ENCODE measurements around the gene ZNF780B.

ZNF780B gene

GRCh38 chr19:39983695-39984300 lies 72.2 kb downstream of the ZNF780B start:
- H3K9ac ChIP-seq (ENCODE audit: low read length), result no peak overlapping the region
- H3K4me1 ChIP-seq (ENCODE audit: low read length), result no peaks in the 10 kb centered on the region
- no peaks in the 10 kb centered on the region for H3K9me3 ChIP-seq (replicated peaks; ENCODE audit: insufficient read depth, low read length)
- no peak for DNase-seq
- peaks cover 19% of the 10 kb centered on the region; the same call in 1 of the 2 replicates for H3K79me2 ChIP-seq (ENCODE audit: low read length)
- no peak overlapping the region for H2AFZ ChIP-seq (ENCODE audit: low read length)
- no peak overlapping the region for H3K4me2 ChIP-seq (ENCODE audit: low read depth, low read length)
- no peak overlapping the region for H3K4me3 ChIP-seq (ENCODE audit: low read length)
- H3F3A ChIP-seq (ENCODE audit: insufficient read depth, low read length), result peaks cover 4% of the 10 kb centered on the region; the same call in 1 of the 2 replicates
- H4K20me1 ChIP-seq (ENCODE audit: insufficient read depth, low read length), result no peaks in the 10 kb centered on the region
- H3K9me2 ChIP-seq (replicated peaks; ENCODE audit: insufficient read depth, low read length), result no peaks in the 10 kb centered on the region
- H3K36me3 ChIP-seq (replicated peaks; ENCODE audit: insufficient read depth, low read length), result peaks cover 15% of the 10 kb centered on the region
- no peaks in the 10 kb centered on the region for H3K27me3 ChIP-seq (replicated peaks; ENCODE audit: insufficient read depth, low read length)
- TF ChIP-seq EZH2phosphoT487 (IDR thresholded peaks at IDR 0.05; ENCODE audit: low read length) (no peak), EZH2 (optimal IDR thresholded peaks at IDR 0.05; ENCODE audit: low read depth, low read length) (no peak), CTCF (IDR thresholded peaks at IDR 0.05; ENCODE audit: low read length) (no peak)
- H3K27ac ChIP-seq (ENCODE audit: low read length), result no peak overlapping the region

- H4K20me1 ChIP-seq (ENCODE audit: insufficient read depth, low read length), result no peaks in the 10 kb centered on the region
- H3K4me3 ChIP-seq (ENCODE audit: low read length), result no peak overlapping the region
- H3F3A ChIP-seq (ENCODE audit: insufficient read depth, low read length), result peaks cover 4% of the 10 kb centered on the region; the same call in 1 of the 2 replicates
- TF ChIP-seq EZH2 (optimal IDR thresholded peaks at IDR 0.05; ENCODE audit: low read depth, low read length) (no peak), CTCF (IDR thresholded peaks at IDR 0.05; ENCODE audit: low read length) (no peak), EZH2phosphoT487 (IDR thresholded peaks at IDR 0.05; ENCODE audit: low read length) (no peak)
- H3K36me3 ChIP-seq (replicated peaks; ENCODE audit: insufficient read depth, low read length), result peaks cover 15% of the 10 kb centered on the region
- no peak overlapping the region for H3K4me2 ChIP-seq (ENCODE audit: low read depth, low read length)
- H3K9me3 ChIP-seq (replicated peaks; ENCODE audit: insufficient read depth, low read length), result no peaks in the 10 kb centered on the region
- no peaks in the 10 kb centered on the region for H3K4me1 ChIP-seq (ENCODE audit: low read length)
- no peak overlapping the region for H3K27ac ChIP-seq (ENCODE audit: low read length)
- H3K27me3 ChIP-seq (replicated peaks; ENCODE audit: insufficient read depth, low read length), result no peaks in the 10 kb centered on the region
- no peak for DNase-seq
- no peaks in the 10 kb centered on the region for H3K9me2 ChIP-seq (replicated peaks; ENCODE audit: insufficient read depth, low read length)
- H2AFZ ChIP-seq (ENCODE audit: low read length), result no peak overlapping the region
- H3K9ac ChIP-seq (ENCODE audit: low read length), result no peak overlapping the region
- peaks cover 19% of the 10 kb centered on the region; the same call in 1 of the 2 replicates for H3K79me2 ChIP-seq (ENCODE audit: low read length)
These were observed 73.1 kb downstream of the ZNF780B start for GRCh38 chr19:39982883-39983282.
